Measurements from ENCODE around the gene EPO.
"Not testable (repeated sequence)": the region's sequence is repeated elsewhere in the genome, so short reads cannot be mapped to it uniquely, and the experiment has no call there.

Gene EPO

GRCh38 chr7:100683659-100684533 lies 36.4 kb upstream of the EPO start:
- DNase-seq: no peak

DNA sequence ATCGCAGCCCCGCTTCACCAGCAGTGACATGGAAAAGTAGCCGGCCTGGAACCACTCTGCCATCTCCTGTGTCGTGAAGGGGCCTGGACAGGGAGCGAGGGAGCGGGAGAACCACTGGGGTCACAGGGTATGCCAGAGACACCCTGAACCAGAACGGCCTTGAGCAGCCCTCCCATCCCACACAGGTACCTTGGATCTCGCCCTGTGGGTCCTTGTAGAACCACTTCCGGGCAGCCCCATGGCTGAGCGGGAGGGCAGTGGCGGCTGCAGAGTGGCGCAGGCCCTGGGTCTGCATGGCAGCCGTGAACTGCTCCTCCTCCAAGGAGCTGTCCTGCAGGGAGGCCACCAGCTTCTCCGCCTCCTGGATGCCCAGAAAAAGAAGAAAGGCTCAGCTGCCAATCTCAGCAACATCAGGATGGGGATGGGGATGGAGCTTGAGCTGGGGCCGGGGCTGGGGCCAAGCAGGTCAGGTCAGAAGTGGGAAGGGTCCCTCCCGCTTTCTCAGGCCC lies 35.7 kb upstream of the EPO start:
- no peak for DNase-seq

GRCh38 chr7:100685049-100685605 lies 35.1 kb upstream of the EPO start:
- DNase-seq: no peak

DNA sequence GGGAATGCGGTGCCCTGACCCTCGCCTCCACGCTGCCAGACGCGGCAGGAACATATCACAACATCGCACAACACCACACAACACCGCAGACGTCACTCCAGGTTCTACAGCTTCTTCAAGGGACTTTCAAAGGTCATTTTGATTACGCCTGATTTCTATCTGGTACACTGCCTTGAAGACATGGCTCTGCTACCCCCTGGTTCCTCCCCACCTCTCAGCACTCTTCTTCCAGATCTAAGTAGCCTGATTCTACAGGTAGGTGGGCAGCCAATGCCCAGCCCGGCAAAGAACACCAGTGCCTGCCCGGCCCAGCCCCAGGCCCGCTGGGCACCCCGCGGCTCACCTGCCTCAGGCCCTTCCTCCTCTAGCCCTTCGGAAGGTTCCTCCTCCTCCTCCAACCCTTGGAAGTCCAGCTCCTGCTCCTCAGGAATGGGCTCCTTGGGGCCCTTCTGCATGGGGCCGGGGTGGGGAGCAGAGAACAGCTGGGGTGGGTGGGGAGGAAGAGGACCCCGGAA lies 34.6 kb upstream of the EPO start:
- no peak for DNase-seq

GRCh38 chr7:100686201-100686821 lies 34.0 kb upstream of the EPO start:
- DNase-seq: no peak

DNA sequence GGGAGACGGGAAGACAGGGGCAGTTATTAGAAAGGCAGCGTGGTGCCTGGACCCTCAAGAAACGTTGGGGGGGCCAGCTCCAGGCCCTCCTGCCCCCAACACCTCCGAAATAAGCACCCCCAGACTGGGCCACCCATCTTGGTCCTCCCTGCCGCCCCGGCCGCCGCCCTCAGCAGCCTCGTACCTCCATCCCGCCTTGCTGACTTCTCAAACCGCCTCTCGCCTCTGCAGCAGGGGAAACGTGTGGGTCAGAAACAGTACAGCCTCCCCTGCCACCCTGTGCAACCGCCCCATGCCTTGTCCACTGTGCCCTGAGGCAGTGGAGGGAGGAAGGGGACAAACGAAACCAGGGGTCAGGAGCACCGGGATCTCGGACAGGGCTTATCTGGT lies 33.5 kb upstream of the EPO start:
- DNase-seq: no peak

DNA sequence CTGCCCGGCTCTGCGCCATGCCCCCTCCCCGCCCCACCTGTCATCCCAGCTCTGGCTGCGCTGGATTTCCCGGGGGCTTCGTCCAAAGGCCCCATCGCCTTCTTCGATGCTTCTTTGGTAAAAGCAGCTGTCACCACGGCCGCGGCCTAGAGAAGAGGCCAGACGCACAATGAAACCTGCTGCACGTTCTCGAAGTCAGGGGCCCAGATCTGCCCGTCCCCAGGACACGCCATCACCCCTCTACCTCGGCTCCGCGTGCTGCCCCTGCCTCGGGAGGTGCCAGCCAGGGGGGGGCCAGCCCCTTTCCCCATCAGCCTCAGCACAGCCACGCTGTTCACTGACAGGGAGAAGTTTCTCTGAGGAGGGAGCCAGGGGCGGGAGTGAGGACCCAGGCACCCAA lies 33.0 kb upstream of the EPO start:
- no peak for DNase-seq

DNA sequence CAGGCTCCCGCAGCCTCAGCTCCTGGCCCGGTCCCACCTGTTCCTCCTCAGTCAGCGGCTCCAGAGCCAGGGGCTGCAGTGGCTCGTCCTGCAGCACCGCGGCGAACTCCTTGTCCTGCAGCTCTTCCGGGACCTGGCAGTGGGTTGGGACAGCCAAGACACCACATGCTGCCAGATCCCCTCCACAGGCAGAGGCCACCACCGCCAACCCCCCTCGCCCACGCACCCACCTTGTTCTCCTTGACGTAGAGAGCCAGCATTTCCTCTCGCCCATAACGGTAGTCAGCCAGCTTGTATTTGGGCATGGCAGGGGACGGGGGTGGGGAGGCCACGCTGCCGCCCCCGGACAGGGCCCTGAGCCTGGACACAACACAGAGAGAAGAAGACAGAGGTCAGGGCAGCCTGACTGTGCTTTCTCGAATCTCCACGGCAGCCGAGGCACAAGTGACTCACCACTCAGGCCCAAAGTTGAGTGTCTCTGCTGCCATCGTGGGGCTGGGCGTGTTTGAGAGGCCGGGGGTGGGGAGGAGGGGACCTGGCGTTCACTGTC lies 32.4 kb upstream of the EPO start:
- DNase-seq: no peak

- DNase-seq: no peak
Observed at GRCh38 chr7:100688326-100688860, 31.9 kb upstream of the EPO start.

GRCh38 chr7:100689230-100690135 lies 30.8 kb upstream of the EPO start:
- no peak for DNase-seq

- peak; percentile 84 for DNase-seq
Observed at GRCh38 chr7:100691676-100692577, 28.3 kb upstream of the EPO start.

GRCh38 chr7:100692578-100692961 lies 27.7 kb upstream of the EPO start:
- DNase-seq: no peak

DNA sequence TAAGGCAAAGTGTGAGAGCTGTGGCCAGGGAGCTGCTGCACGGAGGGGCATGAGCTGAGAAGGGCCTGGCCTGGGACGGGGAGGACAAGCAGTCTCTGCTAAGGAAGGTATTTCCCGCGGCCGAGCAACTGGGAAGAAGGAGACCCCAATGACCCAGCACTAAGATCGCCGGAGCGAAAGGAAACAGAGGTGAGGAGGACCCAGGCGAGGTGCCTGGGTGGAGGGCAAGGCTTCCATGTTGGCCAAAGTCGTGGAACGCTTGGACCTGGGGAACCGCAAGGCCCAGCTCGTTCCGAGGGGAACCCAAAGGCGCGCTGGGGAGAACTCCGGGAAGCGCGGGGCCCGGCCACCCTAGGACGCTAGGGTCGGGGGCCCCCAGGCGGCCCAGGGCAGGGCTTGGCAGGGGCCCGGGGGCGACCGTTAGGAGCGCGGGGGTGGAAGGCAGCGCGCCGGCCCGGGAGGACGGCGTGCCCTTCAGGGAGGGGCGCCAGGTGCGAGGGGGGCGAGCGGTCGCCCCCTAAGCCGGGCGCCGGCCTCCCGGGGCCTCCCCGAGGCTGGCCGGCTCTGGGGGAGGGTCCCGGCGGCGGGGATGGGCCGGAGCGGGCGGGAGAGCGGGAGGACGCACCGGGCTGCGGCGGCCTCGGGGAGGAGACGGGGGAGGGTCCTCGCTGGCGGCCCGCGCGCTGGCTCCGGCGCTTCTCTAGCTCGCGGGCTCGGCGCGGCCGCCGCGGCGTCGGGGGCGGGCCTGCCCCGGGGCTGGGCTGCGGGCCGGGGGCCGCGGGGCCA lies 26.8 kb upstream of the EPO start:
- no peak for DNase-seq

DNA sequence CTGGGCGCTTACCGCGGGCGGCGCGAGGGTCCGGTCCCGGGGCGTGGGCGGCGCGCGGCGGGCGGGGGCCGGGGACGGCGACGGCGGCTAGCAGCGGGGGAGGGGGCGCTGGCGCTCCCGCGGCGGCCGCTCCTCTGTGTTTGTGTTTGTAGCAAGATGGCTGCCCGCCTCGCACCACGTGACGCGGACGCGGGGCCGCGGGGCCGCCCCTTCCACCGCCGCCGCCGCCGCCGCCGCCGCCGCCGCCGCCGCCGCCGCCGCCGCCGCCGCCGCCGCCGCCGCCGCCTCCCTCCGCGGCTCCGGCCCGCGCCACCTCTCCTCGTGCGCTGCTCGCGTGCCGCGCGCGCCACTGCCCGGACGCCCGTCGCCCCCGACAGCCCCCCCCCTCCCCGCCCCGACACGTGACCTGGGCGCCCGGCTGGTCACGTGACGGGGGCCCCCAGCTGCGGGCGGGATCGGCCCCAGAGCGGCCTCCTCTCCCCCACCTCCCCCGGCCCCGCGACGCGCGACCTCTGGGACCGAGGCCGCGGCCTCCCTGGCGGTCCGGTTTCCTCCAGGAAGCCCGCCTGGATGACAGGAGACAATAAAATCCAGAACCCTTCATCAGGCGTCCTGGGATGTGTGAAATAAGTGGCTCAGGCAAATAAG lies 26.0 kb upstream of the EPO start, which contains the start of gene GIGYF1:
GIGYF1 (minus strand) TSS at position 153 of the 648 bp plus-strand sequence. CDS start 6,012 bp downstream, outside the sequence.
- peak; percentile 68 for DNase-seq

- no peak for DNase-seq
Observed at GRCh38 chr7:100696123-100696521, 24.1 kb upstream of the EPO start.

GRCh38 chr7:100699018-100699417 lies 21.2 kb upstream of the EPO start:
- DNase-seq: no peak

DNA sequence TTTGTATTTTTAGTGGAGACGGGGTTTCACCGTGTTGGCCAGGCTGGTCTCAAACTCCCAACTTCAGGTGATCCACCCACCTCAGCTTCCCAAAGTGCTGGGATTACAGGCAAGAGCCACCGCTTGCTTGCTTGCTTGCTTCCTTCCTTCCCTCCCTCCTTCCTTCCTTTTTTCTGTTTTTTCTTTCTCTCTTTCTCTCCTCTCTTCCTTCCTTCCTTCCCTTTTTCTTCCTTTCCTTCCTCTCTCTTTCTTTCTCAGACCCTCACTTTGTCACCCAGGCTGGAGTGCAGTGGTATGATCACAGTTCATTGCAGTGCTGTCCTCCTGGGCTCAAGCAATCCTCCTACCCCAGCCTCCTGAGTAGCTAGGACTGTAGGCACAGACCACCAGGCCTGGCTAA lies 19.2 kb upstream of the EPO start:
- DNase-seq: not testable (repeated sequence)

DNA sequence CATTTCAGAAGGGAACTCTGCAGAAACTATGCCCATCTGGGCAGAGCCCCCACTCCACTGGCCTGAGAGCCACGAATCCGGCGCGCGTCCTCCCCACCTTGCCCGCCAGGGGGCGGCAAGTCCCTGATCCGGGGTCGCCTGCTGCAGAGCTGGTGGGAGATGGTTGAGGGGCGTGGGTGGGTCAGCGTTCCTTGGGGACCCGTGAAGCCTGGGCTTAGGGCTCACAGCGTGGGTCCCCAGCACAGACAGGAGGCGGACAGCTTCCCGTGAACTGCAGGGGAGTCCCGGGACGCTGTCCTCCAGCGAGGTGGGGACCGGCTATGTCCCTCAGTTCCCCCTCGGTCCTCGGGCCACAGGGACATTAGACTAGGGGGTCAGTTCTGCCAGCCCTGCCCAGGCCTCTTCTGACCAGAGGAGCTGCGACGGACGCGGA lies 14.9 kb upstream of the EPO start:
- DNase-seq: peak; percentile 75
